ENCODE measurements around the gene NEURL1B.

GRCh38 chr5:172637740-172638139, 3.3 kb upstream of the NEURL1B start:
- TF ChIP-seq, protein P1, sequence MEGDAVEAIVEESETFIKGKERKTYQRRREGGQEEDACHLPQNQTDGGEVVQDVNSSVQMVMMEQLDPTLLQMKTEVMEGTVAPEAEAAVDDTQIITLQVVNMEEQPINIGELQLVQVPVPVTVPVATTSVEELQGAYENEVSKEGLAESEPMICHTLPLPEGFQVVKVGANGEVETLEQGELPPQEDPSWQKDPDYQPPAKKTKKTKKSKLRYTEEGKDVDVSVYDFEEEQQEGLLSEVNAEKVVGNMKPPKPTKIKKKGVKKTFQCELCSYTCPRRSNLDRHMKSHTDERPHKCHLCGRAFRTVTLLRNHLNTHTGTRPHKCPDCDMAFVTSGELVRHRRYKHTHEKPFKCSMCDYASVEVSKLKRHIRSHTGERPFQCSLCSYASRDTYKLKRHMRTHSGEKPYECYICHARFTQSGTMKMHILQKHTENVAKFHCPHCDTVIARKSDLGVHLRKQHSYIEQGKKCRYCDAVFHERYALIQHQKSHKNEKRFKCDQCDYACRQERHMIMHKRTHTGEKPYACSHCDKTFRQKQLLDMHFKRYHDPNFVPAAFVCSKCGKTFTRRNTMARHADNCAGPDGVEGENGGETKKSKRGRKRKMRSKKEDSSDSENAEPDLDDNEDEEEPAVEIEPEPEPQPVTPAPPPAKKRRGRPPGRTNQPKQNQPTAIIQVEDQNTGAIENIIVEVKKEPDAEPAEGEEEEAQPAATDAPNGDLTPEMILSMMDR (IDR thresholded peaks at IDR 0.05), result no peak
- no peak for TF ChIP-seq POLR2A (IDR thresholded peaks at IDR 0.05)

Measured in tibial nerve (tissue), 3 donors.